ENCODE data around the gene TEDDM1. TPM values are rescaled to one million over a fixed set of nuclear protein-coding genes. Genes with fewer than 3 reads are reported as not detected.

Gene TEDDM1
- total RNA-seq, 2 donors from 2014 or later, result not detected

DNA sequence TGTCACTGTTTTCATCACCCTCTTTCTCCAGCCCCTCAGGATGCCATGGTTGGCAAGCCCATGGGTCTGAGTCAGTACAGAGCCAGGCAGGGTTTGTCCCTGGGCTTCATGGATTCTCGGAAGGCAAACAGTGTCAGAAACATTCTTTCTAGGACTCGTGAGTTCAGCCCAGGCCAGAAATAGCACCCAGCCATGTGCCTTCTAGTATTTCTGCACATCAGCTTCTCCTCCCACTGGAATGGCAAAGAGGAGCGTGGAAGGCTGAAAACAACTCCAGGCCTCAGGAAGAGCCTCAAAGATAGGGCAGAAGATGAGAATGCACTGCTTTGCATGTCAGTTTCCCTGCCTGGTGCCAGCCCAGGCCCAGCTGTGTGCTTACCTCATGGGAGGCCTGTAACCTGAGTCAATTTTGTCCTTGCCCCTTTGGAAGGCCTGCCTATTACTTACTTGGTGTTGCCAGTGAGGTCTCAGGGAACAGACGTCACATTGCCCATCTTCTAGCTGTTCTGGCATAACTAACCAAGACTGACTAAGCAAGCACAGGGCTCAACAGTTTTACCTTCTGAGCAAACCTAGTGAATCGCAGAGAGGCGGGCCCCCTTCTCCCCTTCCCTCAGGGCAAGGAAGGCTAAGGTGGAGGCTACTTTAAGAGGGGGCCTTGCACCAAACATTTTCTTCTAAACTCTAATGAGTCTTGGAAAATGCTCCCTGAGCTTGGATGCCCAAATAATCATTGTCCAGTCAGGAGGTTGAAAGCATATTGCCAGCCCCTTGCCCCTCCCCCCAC is 51.3 kb downstream of the TEDDM1 start:
- H3K4me1 ChIP-seq, result peaks cover 0 to 13% of the 10 kb centered on the region in 2 donors
- TF ChIP-seq, protein P1, sequence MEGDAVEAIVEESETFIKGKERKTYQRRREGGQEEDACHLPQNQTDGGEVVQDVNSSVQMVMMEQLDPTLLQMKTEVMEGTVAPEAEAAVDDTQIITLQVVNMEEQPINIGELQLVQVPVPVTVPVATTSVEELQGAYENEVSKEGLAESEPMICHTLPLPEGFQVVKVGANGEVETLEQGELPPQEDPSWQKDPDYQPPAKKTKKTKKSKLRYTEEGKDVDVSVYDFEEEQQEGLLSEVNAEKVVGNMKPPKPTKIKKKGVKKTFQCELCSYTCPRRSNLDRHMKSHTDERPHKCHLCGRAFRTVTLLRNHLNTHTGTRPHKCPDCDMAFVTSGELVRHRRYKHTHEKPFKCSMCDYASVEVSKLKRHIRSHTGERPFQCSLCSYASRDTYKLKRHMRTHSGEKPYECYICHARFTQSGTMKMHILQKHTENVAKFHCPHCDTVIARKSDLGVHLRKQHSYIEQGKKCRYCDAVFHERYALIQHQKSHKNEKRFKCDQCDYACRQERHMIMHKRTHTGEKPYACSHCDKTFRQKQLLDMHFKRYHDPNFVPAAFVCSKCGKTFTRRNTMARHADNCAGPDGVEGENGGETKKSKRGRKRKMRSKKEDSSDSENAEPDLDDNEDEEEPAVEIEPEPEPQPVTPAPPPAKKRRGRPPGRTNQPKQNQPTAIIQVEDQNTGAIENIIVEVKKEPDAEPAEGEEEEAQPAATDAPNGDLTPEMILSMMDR (IDR thresholded peaks at IDR 0.05), result no peak
- DNase-seq (ENCODE audit: low spot score), result peak; percentile 67

More for the DNA sequence above, 51.3 kb downstream of the TEDDM1 start:
- H3K4me3 ChIP-seq, result no peak overlapping the region
- no peaks in the 10 kb centered on the region for H3K9me3 ChIP-seq
- no peaks in the 10 kb centered on the region for H3K27me3 ChIP-seq
- peak overlapping the region; percentile 59 to 73 for H3K27ac ChIP-seq
- H3K36me3 ChIP-seq, result no peaks in the 10 kb centered on the region

Other genes with a start within 250 kb of the TEDDM1 start
- gene GLUL, start 8.9 kb downstream of the TEDDM1 start, total RNA-seq, result 100 to 1,000 TPM; 381 to 632 TPM
- gene RGSL1, start 49.5 kb upstream of the TEDDM1 start, total RNA-seq, result not detected
- 1 to 10 TPM; 2.0 to 4.5 TPM for gene RNASEL, start 188.6 kb upstream of the TEDDM1 start, total RNA-seq
- 1 to 10 TPM; 1.4 to 2.2 TPM for gene RGS16, start 203.7 kb upstream of the TEDDM1 start, total RNA-seq

Measured in right atrium auricular region (tissue), 2 donors.